Lower lobe of right lung (tissue), 2 donors: ENCODE data around the gene PROCR. TPM values are rescaled to one million over a fixed set of nuclear protein-coding genes. Genes with fewer than 3 reads are reported as not detected.
"Not testable (repeated sequence)": the region's sequence is repeated elsewhere in the genome, so short reads cannot be mapped to it uniquely, and the experiment has no call there.

Experiments used
- ATAC-seq, 2 donors: fragments of 200-7000 bp; cut with Tn5 transposase; one replicate each; pipeline ENCODE4 v1.9.1; 2020 to 2022; ENCODE audit warnings: mild to moderate bottlenecking in 2 of 2, moderate library complexity in 2 of 2
- DNase-seq: peaks from one replicate; pipeline ENCODE4 v3.0.0-alpha.2; 2020
- H3K27ac ChIP-seq: fragments of 200-600 bp; one replicate; pipeline ENCODE4 v1.8.0; 2022
- H3K27me3 ChIP-seq: fragments of 200-600 bp; one replicate; pipeline ENCODE4 v1.8.0; 2022; ENCODE audit warnings: low read depth
- H3K36me3 ChIP-seq: fragments of 200-600 bp; one replicate; pipeline ENCODE4 v1.8.0; 2022; ENCODE audit warnings: mild to moderate bottlenecking
- H3K4me1 ChIP-seq: fragments of 200-600 bp; one replicate; pipeline ENCODE4 v1.8.0; 2022
- H3K4me3 ChIP-seq: fragments of 200-600 bp; one replicate; pipeline ENCODE4 v1.8.0; 2022; ENCODE audit warnings: mild to moderate bottlenecking
- H3K9me3 ChIP-seq: fragments of 200-600 bp; one replicate; pipeline ENCODE4 v1.8.0; 2022
- CTCF ChIP-seq: fragments of 200-600 bp; IDR thresholded peaks from one replicate; pipeline ENCODE4 v1.8.0; 2022; ENCODE audit warnings: antibody characterized with exemption, mild to moderate bottlenecking
- intact Hi-C: fragments of 100-400 bp; cut with DNase I; formaldehyde crosslinking; loops from one replicate; pipeline ENCODE4 v1.11.0; 2022
- total RNA-seq: library from RNA; stranded (reverse); fragmentation: NEBNext Ultra II Directional; extraction: Animal tissue kit (Norgen Biotek cat#: 25700); gene quantifications from one replicate; pipeline ENCODE4 v1.2.1, GENCODE V29; 2021
- donor health status: DM: no; HTN: yes; CAD: no; lungs with severe emphysema.

PROCR gene
- total RNA-seq, 1 donor from 2014 or later, result 15.7 TPM

DNA sequence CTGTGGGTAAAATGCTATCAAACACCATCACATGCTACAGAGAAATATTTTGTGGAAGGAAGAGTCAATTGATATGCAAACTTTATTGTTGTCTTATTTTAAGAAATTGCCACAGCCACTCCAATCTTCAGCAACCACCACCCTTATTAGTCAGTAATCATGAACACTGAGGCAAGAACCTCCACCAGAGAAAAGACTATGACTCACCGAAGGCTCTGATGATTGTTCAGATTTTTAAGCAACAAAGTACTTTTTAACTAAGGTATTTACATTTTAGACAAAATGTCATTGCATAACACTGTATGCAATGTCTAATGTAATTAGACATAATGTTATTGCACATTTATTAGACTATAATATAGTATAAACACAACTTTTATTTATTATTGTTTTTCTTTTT is 28.4 kb downstream of the PROCR start:
- Histone ChIP-seq H3K9me3 (peaks cover 6% of the 10 kb centered on the region), H3K4me1 (no peaks in the 10 kb centered on the region), H3K27ac (no peak overlapping the region), H3K4me3 (no peak overlapping the region), H3K36me3 (no peaks in the 10 kb centered on the region), H3K27me3 (no peaks in the 10 kb centered on the region)
- ATAC-seq (no peak), DNase-seq (no peak)
- intact Hi-C loops, result loop anchor here (5.0 kb wide), 1 partner anchor 43 kb away; no protein-coding TSS in a partner anchor
- no peak for TF ChIP-seq CTCF

GRCh38 chr20:35201467-35201866 is 29.6 kb downstream of the PROCR start:
- intact Hi-C loops, result loop anchor here (5.0 kb wide), 1 partner anchor 44 kb away; no protein-coding TSS in a partner anchor
- not testable (repeated sequence) for DNase-seq, H3K4me3 ChIP-seq, H3K4me1 ChIP-seq, H3K9me3 ChIP-seq, H3K27me3 ChIP-seq, H3K36me3 ChIP-seq, H3K27ac ChIP-seq, ATAC-seq

DNA sequence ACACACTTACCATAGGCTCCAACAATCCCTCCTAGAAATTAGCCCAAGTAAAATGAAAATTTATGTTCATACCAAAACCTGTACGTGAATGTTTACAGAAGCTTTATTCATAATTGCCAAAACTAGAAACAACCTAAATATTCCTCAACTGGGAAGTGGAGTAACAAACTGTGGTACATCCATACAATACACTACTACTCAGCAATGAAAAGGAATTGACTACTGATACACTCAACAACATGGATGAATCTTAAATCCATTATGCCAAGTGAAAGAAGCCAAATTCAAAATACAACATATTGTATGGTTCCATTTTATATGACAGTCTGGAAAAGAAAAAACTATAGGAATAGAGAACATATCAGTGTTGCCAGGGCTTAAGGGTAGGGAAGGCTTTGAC is 34.9 kb downstream of the PROCR start:
- intact Hi-C loops, result loop anchor here (5.0 kb wide), 1 partner anchor 60 kb away; the partner anchor contains the start of gene EDEM2
- H3K36me3 ChIP-seq, result peaks cover 7% of the 10 kb centered on the region
- no peak overlapping the region for H3K4me3 ChIP-seq
- TF ChIP-seq CTCF, result no peak
- H3K4me1 ChIP-seq, result peaks cover 10% of the 10 kb centered on the region
- DNase-seq (no peak), ATAC-seq (no peak)
- no peaks in the 10 kb centered on the region for H3K27me3 ChIP-seq
- H3K9me3 ChIP-seq, result no peaks in the 10 kb centered on the region
- H3K27ac ChIP-seq, result no peak overlapping the region

DNA sequence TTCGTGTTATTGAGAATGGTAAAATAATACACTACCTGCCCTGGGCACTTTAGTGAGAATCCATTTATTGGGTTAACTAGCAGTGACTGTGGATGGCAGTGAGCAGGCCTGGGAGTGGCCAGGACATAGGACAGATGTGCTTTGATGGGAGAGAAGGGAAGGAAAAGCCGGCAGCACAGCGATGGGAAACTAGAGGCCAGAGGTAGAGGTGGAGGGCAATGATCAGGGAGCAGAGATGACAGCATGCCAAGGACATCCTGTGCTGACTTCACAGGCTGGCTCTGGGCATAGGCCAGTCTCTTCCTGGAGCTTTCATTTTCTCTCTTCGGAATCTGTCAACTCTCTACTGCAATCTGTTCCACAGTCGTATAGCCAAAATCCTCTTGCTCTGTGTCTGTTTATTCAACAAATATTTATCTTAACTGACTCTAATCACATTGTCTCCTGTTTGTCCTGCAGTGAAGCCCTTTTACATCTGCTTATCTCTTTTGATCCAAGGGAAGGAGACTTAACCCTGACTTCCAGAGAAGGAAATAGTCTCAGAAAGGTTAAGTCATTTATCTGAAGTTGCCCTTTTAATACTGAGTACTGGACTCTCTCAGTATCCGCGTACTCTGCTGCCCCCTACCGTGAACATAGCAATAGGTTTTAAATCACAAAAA is 36.2 kb downstream of the PROCR start:
- no peak overlapping the region for H3K4me3 ChIP-seq
- peaks cover 10% of the 10 kb centered on the region for H3K4me1 ChIP-seq
- TF ChIP-seq CTCF, result peak; percentile 81
- no peaks in the 10 kb centered on the region for H3K9me3 ChIP-seq
- peak overlapping the region; percentile 74 for H3K27ac ChIP-seq
- DNase-seq (peak; percentile 75), ATAC-seq (peak; percentile 96 to 97)
- intact Hi-C loops, result loop anchor here (5.0 kb wide), 1 partner anchor 61 kb away; the partner anchor contains the start of gene EDEM2
- H3K27me3 ChIP-seq, result no peaks in the 10 kb centered on the region
- peaks cover 18% of the 10 kb centered on the region for H3K36me3 ChIP-seq

GRCh38 chr20:35215066-35215956 is 43.4 kb downstream of the PROCR start:
- no peaks in the 10 kb centered on the region for H3K9me3 ChIP-seq
- ATAC-seq, result no peak
- H3K36me3 ChIP-seq, result peaks cover 33% of the 10 kb centered on the region
- TF ChIP-seq CTCF, result no peak
- no peak overlapping the region for H3K27ac ChIP-seq
- H3K4me1 ChIP-seq, result no peaks in the 10 kb centered on the region
- no peaks in the 10 kb centered on the region for H3K27me3 ChIP-seq
- intact Hi-C loops, result no loop called here
- DNase-seq, result no peak
- no peak overlapping the region for H3K4me3 ChIP-seq

GRCh38 chr20:35216541-35216940 is 44.7 kb downstream of the PROCR start:
- Histone ChIP-seq H3K36me3 (peaks cover 28% of the 10 kb centered on the region), H3K27me3 (no peaks in the 10 kb centered on the region), H3K9me3 (no peaks in the 10 kb centered on the region), H3K4me1 (no peaks in the 10 kb centered on the region), H3K4me3 (no peak overlapping the region), H3K27ac (no peak overlapping the region)
- intact Hi-C loops, result no loop called here
- DNase-seq, result no peak
- no peak for TF ChIP-seq CTCF
- no peak for ATAC-seq
